HG03095 (cell line): ENCODE results near the gene CDC27.
"Not testable (repeated sequence)": the region's sequence is repeated elsewhere in the genome, so short reads cannot be mapped to it uniquely, and the experiment has no call there.

ENCODE experiments used
- ATAC-seq: cut with Tn5 transposase; IDR thresholded peaks from one replicate; pipeline ENCODE4 v1.9.1; 2021; ENCODE audit warnings: moderate library complexity; ENCODE audit not compliant: unreplicated experiment

Gene CDC27

GRCh38 chr17:47159315-47159714 is 29.8 kb downstream of the CDC27 start:
- no peak for ATAC-seq

GRCh38 chr17:47145351-47145750 is 43.7 kb downstream of the CDC27 start:
- ATAC-seq = no peak

- no peak for ATAC-seq
Observed at GRCh38 chr17:47135235-47135634, 53.9 kb downstream of the CDC27 start.

- ATAC-seq = not testable (repeated sequence)
Observed at GRCh38 chr17:47134354-47134753, 54.7 kb downstream of the CDC27 start.

- ATAC-seq = no peak
Observed at GRCh38 chr17:47131761-47132160, 57.3 kb downstream of the CDC27 start.

GRCh38 chr17:47126835-47127234 is 62.3 kb downstream of the CDC27 start:
- not testable (repeated sequence) for ATAC-seq

- not testable (repeated sequence) for ATAC-seq
Observed at GRCh38 chr17:47123262-47123661, 65.8 kb downstream of the CDC27 start.

- ATAC-seq = no peak
Observed at GRCh38 chr17:47120521-47121095, 68.5 kb downstream of the CDC27 start.

GRCh38 chr17:47119746-47120520 is 69.2 kb downstream of the CDC27 start:
- no peak for ATAC-seq

GRCh38 chr17:47117386-47117785 is 71.7 kb downstream of the CDC27 start:
- ATAC-seq = no peak

GRCh38 chr17:47106130-47106529 is 83.0 kb downstream of the CDC27 start:
- no peak for ATAC-seq

- ATAC-seq = not testable (repeated sequence)
Observed at GRCh38 chr17:47105246-47105645, 83.8 kb downstream of the CDC27 start.

- ATAC-seq = no peak
Observed at GRCh38 chr17:47102914-47103313, 86.2 kb downstream of the CDC27 start.

- ATAC-seq = peak; percentile 83
Observed at GRCh38 chr17:47099987-47100711, 88.9 kb downstream of the CDC27 start.

- peak; percentile 20 for ATAC-seq
Observed at GRCh38 chr17:47099451-47099986, 89.6 kb downstream of the CDC27 start.

- no peak for ATAC-seq
Observed at GRCh38 chr17:47096343-47096742, 92.8 kb downstream of the CDC27 start.

- no peak for ATAC-seq
Observed at GRCh38 chr17:47095268-47095667, 93.8 kb downstream of the CDC27 start.

GRCh38 chr17:47087093-47087492 is 102.0 kb downstream of the CDC27 start:
- no peak for ATAC-seq

- ATAC-seq = no peak
Observed at GRCh38 chr17:47085736-47086135, 103.4 kb downstream of the CDC27 start.

GRCh38 chr17:47078801-47079200 is 110.3 kb downstream of the CDC27 start:
- ATAC-seq = no peak

GRCh38 chr17:47077576-47077975 is 111.5 kb downstream of the CDC27 start:
- ATAC-seq = no peak

- ATAC-seq = no peak
Observed at GRCh38 chr17:47076171-47076570, 112.9 kb downstream of the CDC27 start.
